Smooth muscle cell (in vitro differentiated cells): ENCODE results near the gene MAGI1. TPM values are rescaled to one million over a fixed set of nuclear protein-coding genes. Genes with fewer than 3 reads are reported as not detected.

Experiments used
- DNase-seq: peaks from one replicate; lab custom pipeline; 2025; ENCODE audit not compliant: unreplicated experiment; lab: John Stamatoyannopoulos, UW
- H2AFZ ChIP-seq: fragments of 200-600 bp; sonication (generic); 2 replicates; pipeline ENCODE4 v1.6.0; 2016; ENCODE audit warnings: antibody characterized with exemption, low read depth, mild to moderate bottlenecking
- H3F3A ChIP-seq: fragments of 200-600 bp; sonication (generic); 2 replicates; pipeline ENCODE4 v1.6.0; 2017; ENCODE audit warnings: antibody characterized with exemption, low read depth
- H3K27ac ChIP-seq: fragments of 200-600 bp; sonication (generic); 2 replicates; pipeline ENCODE4 v1.5.1; 2016; ENCODE audit warnings: low read depth, mild to moderate bottlenecking
- H3K27me3 ChIP-seq: fragments of 200-600 bp; sonication (generic); 2 replicates; pipeline ENCODE4 v1.6.1; 2016; ENCODE audit warnings: low read depth, mild to moderate bottlenecking
- H3K36me3 ChIP-seq: fragments of 200-600 bp; sonication (generic); 2 replicates; pipeline ENCODE4 v1.5.1; 2016; ENCODE audit warnings: low read depth
- H3K4me1 ChIP-seq: fragments of 200-600 bp; sonication (generic); 2 replicates; pipeline ENCODE4 v1.5.1; 2016; ENCODE audit warnings: low read depth
- H3K4me2 ChIP-seq: fragments of 200-600 bp; sonication (generic); 2 replicates; pipeline ENCODE4 v1.6.0; 2016; ENCODE audit warnings: mild to moderate bottlenecking
- H3K4me3 ChIP-seq: fragments of 200-600 bp; sonication (generic); 2 replicates; pipeline ENCODE4 v1.5.1; 2016; ENCODE audit warnings: mild to moderate bottlenecking
- H3K79me2 ChIP-seq: fragments of 200-600 bp; sonication (generic); 2 replicates; pipeline ENCODE4 v1.6.0; 2016; ENCODE audit warnings: low read depth, mild to moderate bottlenecking
- H3K9ac ChIP-seq: fragments of 200-600 bp; sonication (generic); 2 replicates; pipeline ENCODE4 v1.6.0; 2016; ENCODE audit warnings: low read depth
- H3K9me3 ChIP-seq: fragments of 200-600 bp; sonication (generic); replicated peaks from 2 replicates; pipeline ENCODE4 v1.5.1; 2016; ENCODE audit warnings: low read depth
- H4K20me1 ChIP-seq: fragments of 200-600 bp; sonication (generic); 2 replicates; pipeline ENCODE4 v1.6.0; 2016; ENCODE audit warnings: low read depth
- CTCF ChIP-seq: fragments of 200-600 bp; sonication (generic); IDR thresholded peaks from 2 replicates; pipeline ENCODE4 v1.5.1; 2017; ENCODE audit warnings: borderline replicate concordance, mild to moderate bottlenecking, antibody characterized with exemption; ENCODE audit not compliant: insufficient read depth, poor library complexity, severe bottlenecking
- WGBS: methylation state at CpG from one replicate; pipeline ENCODE4 v1.1.7; 2016; ENCODE audit warnings: low lambda C conversion rate; 5-methylcytosine and 5-hydroxymethylcytosine counted together
- polyA plus RNA-seq: library from polyadenylated mRNA; unstranded; fragments of >200 nt; fragmentation: Nextera tagmentation; extraction: Ambion mirVana; gene quantifications from 2 replicates; pipeline ENCODE4 v1.2.1, GENCODE V29; 2016
- total RNA-seq: library from RNA; depleted of rRNA; stranded (reverse); fragments of >200 nt; gene quantifications from 2 replicates; pipeline ENCODE4 v1.2.3, GENCODE V29; 2014

Gene MAGI1
- total and polyA plus RNA-seq, 2 experiments from 2014 or later: 9.9 to 23.3 TPM

GRCh38 chr3:65671004-65671403, 367.7 kb downstream of the MAGI1 start:
- H4K20me1 ChIP-seq: peaks cover 80% of the 10 kb centered on the region
- no peak overlapping the region for H3K9ac ChIP-seq
- H3K79me2 ChIP-seq: no peaks in the 10 kb centered on the region
- TF ChIP-seq CTCF: no peak
- H3K27ac ChIP-seq: no peak overlapping the region
- H3K4me3 ChIP-seq: no peak overlapping the region
- DNase-seq: no peak
- 73% methylated on average over 3 of the region's 3 CpGs for WGBS
- H3K9me3 ChIP-seq: no peaks in the 10 kb centered on the region
- H3K27me3 ChIP-seq: no peaks in the 10 kb centered on the region
- H3K4me1 ChIP-seq: no peaks in the 10 kb centered on the region
- no peak overlapping the region for H3K4me2 ChIP-seq
- no peaks in the 10 kb centered on the region for H3F3A ChIP-seq
- no peak overlapping the region for H2AFZ ChIP-seq
- H3K36me3 ChIP-seq: no peaks in the 10 kb centered on the region

GRCh38 chr3:65669163-65669875, 369.4 kb downstream of the MAGI1 start:
- Histone ChIP-seq H3K9ac (no peak overlapping the region), H3F3A (no peaks in the 10 kb centered on the region), H3K4me1 (no peaks in the 10 kb centered on the region), H3K27me3 (no peaks in the 10 kb centered on the region), H3K4me3 (no peak overlapping the region), H3K79me2 (no peaks in the 10 kb centered on the region), H2AFZ (no peak overlapping the region), H3K36me3 (no peaks in the 10 kb centered on the region), H4K20me1 (peaks cover 74% of the 10 kb centered on the region), H3K4me2 (no peak overlapping the region), H3K9me3 (no peaks in the 10 kb centered on the region), H3K27ac (no peak overlapping the region)
- no peak for TF ChIP-seq CTCF
- WGBS: 42% methylated on average over 5 of the region's 5 CpGs
- no peak for DNase-seq

GRCh38 chr3:65667963-65668362, 370.8 kb downstream of the MAGI1 start:
- TF ChIP-seq CTCF: no peak
- over 99% methylated on average over 4 of the region's 4 CpGs for WGBS

GRCh38 chr3:65666448-65667091, 372.1 kb downstream of the MAGI1 start:
- H3K4me3 ChIP-seq: no peak overlapping the region
- H3F3A ChIP-seq: no peaks in the 10 kb centered on the region
- H3K4me1 ChIP-seq: no peaks in the 10 kb centered on the region
- H2AFZ ChIP-seq: no peak overlapping the region
- peaks cover 61% of the 10 kb centered on the region for H4K20me1 ChIP-seq
- WGBS: 81% methylated on average over 6 of the region's 6 CpGs
- no peak overlapping the region for H3K9ac ChIP-seq
- no peak overlapping the region for H3K4me2 ChIP-seq
- no peaks in the 10 kb centered on the region for H3K27me3 ChIP-seq
- no peak overlapping the region for H3K27ac ChIP-seq
- DNase-seq: no peak
- no peaks in the 10 kb centered on the region for H3K9me3 ChIP-seq
- no peaks in the 10 kb centered on the region for H3K79me2 ChIP-seq
- TF ChIP-seq CTCF: no peak
- no peaks in the 10 kb centered on the region for H3K36me3 ChIP-seq

More at GRCh38 chr3:65667963-65668362, 370.8 kb downstream of the MAGI1 start:
- Histone ChIP-seq H4K20me1 (peaks cover 69% of the 10 kb centered on the region), H2AFZ (no peak overlapping the region), H3K4me2 (no peak overlapping the region), H3K27me3 (no peaks in the 10 kb centered on the region), H3K9me3 (no peaks in the 10 kb centered on the region), H3K4me3 (no peak overlapping the region), H3K9ac (no peak overlapping the region), H3K36me3 (no peaks in the 10 kb centered on the region), H3K79me2 (no peaks in the 10 kb centered on the region), H3F3A (no peaks in the 10 kb centered on the region), H3K4me1 (no peaks in the 10 kb centered on the region), H3K27ac (no peak overlapping the region)
- no peak for DNase-seq
